Hair follicular keratinocyte (primary cell): ENCODE measurements around the gene KCNK5. TPM values are rescaled to one million over a fixed set of nuclear protein-coding genes. Genes with fewer than 3 reads are reported as not detected.

ENCODE experiments used
- total RNA-seq: library from RNA; depleted of rRNA; stranded (reverse); fragments of >200 nt; gene quantifications from 2 replicates; pipeline ENCODE4 v1.2.3, GENCODE V29; 2015

Gene KCNK5
- not detected in 2 replicates for total RNA-seq

GRCh38 chr6:39228992-39229767, at the start of gene KCNK5:
KCNK5 (minus strand) TSS chr6:39229475; CDS start chr6:39229111, 364 bp downstream.

Other genes starting within 250 kb of the KCNK5 start
- not detected in 2 replicates for gene GLP1R, start 180.7 kb downstream of the KCNK5 start, total RNA-seq
- gene SAYSD1, start 114.3 kb downstream of the KCNK5 start, total RNA-seq, result 9.9 and 10.6 TPM in 2 replicates
- gene KCNK17, start 84.9 kb upstream of the KCNK5 start, total RNA-seq, result not detected in 2 replicates
- not detected in 2 replicates for gene KCNK16, start 93.2 kb upstream of the KCNK5 start, total RNA-seq